Transverse colon (tissue), 4 donors: Measurements from ENCODE around the gene FTCDNL1.

ENCODE experiments used
- EP300 ChIP-seq: sonication (generic); formaldehyde crosslinking; IDR thresholded peaks from one replicate; pipeline ENCODE4 v1.6.1; 2017; ENCODE audit warnings: antibody characterized with exemption, low read depth
- POLR2A ChIP-seq: fragments of 450-650 bp; IDR thresholded peaks from one replicate; pipeline ENCODE4 v1.6.1; 2016; ENCODE audit warnings: antibody characterized with exemption, mild to moderate bottlenecking, moderate library complexity
- POLR2AphosphoS5 ChIP-seq, 3 donors: sonication (generic); formaldehyde crosslinking; IDR thresholded peaks; one replicate each; pipeline ENCODE4 v1.6.1; 2016; ENCODE audit warnings: antibody characterized with exemption in 3 of 3
- TF ChIP-seq, protein P1 (sequence below), 5 experiments: fragments of 200-600 bp in 3 of 5; fragments of 450-650 bp in 2 of 5; sonication (generic) in 3 of 5; IDR thresholded peaks; 1 replicate in 2 of 5; 2 replicates in 3 of 5; pipeline ENCODE4 v1.5.1; 2016 to 2017; ENCODE audit warnings: antibody characterized with exemption in 5 of 5, inconsistent platforms in 3 of 5, mild to moderate bottlenecking in 2 of 5, moderate library complexity in 1 of 5

DNA sequence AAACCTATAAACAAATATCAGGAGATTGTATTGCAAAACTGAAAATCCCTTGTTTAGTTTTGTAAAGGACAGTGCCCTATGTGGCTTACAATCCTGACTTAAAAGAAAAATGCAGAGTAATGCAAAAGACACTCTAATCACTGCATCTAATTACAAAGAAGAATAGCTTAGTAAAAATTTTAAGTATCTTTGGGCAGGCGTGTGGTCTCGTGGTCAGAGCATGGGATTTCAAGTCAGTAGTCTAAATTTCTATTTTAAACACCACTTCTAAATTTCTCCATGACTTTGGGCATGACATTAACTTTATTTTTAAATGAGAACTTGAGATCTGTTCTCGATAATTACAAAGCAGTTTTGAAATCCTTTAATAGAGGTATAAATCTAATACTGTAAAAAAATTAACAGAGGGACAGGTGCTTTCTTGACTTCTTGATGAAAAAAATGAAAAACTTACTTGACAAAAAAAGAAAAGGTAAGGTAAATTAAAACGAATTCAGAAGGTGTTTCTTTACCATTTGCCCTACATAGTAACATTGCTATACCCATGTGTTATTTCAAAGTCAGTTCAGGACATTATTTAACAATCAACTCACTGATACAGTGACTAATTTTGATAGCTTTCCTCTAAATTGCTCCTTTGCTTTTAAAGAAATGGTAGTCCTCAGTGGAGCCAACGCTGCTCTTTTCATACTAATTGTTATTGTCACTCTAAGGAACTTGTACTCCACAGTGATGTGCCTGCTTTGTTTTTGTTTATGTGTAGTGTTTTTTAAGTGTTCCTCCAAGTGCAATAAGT is 17.6 kb upstream of the FTCDNL1 start:
- TF ChIP-seq, protein P1, sequence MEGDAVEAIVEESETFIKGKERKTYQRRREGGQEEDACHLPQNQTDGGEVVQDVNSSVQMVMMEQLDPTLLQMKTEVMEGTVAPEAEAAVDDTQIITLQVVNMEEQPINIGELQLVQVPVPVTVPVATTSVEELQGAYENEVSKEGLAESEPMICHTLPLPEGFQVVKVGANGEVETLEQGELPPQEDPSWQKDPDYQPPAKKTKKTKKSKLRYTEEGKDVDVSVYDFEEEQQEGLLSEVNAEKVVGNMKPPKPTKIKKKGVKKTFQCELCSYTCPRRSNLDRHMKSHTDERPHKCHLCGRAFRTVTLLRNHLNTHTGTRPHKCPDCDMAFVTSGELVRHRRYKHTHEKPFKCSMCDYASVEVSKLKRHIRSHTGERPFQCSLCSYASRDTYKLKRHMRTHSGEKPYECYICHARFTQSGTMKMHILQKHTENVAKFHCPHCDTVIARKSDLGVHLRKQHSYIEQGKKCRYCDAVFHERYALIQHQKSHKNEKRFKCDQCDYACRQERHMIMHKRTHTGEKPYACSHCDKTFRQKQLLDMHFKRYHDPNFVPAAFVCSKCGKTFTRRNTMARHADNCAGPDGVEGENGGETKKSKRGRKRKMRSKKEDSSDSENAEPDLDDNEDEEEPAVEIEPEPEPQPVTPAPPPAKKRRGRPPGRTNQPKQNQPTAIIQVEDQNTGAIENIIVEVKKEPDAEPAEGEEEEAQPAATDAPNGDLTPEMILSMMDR (IDR thresholded peaks at IDR 0.05) = no peak
- TF ChIP-seq POLR2A = no peak
- no peak for TF ChIP-seq POLR2AphosphoS5 (IDR thresholded peaks at IDR 0.05)
- TF ChIP-seq EP300 = no peak
